GM21447 (cell line): ENCODE data around the gene PNMA8B.

ENCODE experiments used
- ATAC-seq: cut with Tn5 transposase; IDR thresholded peaks from one replicate; pipeline ENCODE4 v1.9.1; 2021; ENCODE audit not compliant: unreplicated experiment

The PNMA8B gene

DNA sequence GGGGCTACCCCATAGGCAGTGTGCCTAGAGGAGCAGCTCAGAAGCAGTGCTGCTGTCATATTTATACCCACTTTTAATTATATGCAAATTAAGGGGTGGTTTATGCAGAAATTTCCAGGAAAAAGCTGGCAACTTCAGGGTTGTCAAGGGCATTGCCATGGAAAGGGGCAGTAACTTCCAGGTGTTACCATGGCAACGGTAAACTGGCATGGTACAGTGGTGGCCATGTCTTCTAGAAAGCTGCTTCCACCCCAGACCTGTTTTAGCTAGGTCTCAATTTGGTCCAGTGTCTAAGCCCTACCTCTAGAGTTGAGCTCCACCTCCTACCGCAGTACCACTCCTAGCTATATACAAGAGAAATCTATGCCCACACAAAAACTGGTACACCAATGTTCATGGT lies 35.6 kb downstream of the PNMA8B start:
- no peak for ATAC-seq

DNA sequence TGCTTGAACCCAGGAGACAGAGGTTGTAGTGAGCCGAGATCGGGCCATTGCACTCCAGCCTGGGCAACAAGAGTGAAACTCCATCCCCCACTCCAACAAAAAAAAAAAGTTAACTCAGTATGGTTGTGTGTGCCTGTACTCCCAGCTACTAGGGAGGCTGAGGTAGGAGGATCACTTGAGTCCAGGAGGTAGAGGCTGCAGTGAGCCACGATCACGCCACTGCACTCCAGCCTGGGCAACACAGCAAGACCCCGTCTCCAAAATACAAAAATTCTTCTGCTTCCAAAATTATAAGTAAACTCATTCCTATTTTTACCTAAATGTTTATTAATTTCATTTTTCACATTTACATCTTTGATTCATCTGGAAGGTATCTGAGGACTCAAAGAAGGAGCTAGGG lies 38.7 kb downstream of the PNMA8B start:
- ATAC-seq, result no peak

DNA sequence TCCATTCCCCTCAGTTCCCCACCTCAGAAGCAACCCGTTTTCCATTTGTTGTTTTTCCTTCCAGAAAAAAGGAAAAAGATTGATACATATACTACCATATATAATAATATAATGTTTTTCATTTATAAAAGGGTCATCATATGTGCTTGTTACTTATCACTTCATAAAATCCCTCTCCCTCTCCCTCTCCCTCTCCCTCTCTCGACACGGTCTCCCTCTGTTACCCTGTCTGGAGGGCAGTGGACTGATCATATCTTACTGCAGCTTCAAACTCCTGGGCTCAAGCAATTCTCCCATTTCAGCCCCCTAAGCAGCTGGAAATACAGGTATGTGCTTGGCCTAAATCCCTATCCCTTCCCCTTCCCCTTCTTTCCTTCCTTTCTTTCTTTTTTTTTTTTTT lies 41.4 kb downstream of the PNMA8B start:
- no peak for ATAC-seq

DNA sequence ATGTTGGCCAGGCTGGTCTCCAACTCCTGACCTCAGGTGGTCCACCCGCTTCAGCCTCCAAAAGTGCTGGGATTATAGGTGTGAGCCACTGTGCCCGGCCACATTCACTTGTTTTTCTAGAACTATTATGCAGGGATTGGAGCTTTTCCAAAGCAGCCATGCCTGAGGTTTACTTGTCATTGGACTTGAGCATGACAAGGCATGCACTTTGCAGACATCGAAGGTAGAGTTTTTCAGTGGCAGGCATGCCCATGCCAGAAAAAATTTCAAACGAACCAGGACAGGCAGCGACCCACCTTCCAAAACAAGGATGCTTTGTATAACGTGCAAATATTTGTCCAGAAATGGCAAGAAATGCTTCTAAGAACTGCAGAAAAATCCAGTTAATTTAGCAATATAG lies 42.0 kb downstream of the PNMA8B start:
- no peak for ATAC-seq

DNA sequence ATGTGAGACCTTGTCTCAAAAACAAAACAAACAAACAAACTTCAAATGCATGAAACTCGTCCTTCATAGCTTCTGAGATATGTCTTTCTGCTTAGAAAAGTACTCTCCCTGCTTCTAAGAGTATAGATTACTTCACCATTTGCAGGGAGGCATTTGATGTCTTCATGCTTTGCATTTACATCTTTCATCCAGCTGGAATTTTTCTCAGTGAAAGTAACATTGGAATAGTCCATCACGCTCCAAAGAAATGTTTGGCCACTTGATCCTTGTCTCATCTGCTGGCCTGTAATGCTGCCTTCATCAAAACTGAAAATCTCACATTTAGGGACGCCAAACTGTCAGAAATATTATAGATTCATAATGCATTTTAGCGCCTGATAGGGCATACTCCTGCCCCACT lies 43.5 kb downstream of the PNMA8B start:
- no peak for ATAC-seq

DNA sequence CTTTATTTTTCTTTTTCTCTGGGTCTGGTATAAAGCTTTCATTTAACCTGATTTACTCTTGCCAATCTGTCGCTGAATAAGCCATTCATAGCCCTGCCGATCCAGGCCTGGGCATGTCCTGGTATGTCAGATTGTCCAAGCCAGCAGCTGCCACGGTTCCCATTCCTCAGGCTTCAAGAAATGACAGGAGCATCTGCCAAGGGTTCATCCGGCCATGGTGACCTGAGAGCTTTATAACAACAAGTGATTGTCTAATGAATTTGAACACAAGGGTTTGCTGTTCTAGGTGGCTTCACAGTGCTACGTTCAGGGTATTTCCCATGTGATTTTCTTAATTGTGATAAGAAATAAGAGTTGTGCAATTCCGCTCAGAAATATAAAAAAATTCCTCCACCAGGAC lies 44.3 kb downstream of the PNMA8B start:
- ATAC-seq, result no peak

DNA sequence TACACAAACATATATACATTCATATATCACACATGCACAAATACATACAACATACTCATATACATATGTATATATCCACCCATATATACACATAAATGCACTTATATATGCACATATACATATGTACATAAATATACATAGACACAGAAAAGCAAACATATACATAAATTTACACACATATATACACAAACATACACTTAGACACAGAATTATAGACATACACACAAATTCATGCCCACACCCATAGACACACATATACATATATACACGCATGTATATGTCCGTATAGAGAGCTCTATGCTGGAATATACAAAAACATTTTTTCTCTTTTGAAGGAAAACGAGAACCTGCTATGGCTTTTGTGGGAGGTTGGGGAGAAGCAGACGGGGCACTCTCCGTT lies 44.9 kb downstream of the PNMA8B start:
- ATAC-seq, result no peak

DNA sequence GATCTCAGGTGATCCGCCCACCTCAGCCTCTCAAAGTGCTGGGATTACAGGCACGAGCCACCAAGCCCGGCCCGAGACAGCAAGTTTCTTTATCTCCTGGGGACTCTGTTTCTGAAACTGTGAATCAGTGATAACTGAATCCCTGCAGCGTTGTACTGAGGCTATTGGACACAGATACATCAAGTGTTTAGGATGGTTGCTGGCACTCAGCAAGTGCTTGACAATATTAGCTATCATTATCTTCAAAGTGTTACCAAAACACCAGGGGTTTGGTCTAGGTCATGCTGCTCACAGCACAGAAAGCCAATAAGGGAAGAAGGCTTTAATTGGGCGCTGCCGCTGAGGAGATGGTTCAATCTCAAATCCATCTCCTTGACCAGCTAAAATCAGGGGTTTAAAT lies 46.4 kb downstream of the PNMA8B start:
- ATAC-seq, result no peak

DNA sequence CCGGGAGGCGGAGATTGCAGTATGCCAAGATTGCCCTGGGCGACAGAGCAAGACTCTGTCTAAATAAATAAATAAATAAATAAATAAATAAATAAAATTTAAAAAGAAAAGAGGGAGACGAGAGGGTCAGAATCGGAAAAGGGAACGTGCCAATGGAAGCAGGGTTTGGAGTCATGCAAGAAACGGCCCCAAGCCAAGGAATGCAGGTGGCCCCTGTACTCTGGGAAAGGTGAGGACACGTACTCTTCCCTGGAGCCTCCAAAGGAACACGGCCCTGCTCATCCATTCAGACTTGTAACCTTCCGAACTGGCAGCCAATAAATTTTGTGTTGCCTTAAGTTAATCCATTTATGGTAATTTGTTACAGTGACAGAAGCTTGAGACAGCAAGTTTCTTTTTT lies 47.1 kb downstream of the PNMA8B start:
- ATAC-seq, result no peak

DNA sequence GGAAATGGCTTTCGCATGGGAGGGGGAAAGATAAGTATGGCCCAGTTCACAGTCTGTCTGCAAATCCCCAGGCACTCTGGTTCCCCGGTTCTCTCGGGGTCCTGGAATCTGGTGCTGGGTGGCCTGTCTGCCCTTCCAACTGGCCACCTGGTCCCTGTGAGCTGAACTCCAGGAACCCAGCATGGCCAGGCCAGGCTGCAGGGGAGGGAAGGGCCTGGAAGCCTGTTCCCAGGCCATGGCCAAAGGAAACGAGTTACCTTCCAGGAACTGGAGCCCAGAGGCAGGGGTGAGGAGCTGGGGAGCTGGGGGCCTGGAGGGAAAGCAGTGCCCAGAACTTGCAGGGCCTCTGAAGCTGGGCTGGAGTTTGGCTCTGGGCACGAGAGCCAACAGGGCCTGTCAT lies 47.8 kb downstream of the PNMA8B start:
- no peak for ATAC-seq

DNA sequence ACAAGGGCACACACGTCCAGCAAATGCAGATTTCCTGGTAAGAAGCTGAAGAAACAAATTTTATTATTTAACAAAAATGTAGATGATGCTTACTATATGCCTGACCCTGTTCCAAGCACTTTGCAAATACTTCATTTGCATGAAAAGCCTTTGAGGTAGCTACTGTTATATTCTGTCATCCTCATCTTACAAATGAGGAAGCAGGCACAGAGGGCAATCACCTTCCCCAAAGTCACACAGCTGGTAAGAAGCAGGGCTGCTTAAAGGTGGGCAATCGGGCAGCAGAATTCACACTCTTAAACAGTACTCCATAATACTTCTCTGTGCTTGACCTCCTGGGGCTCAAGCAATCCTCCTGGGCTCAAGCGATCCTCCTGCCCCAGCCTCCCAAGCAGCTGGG lies 48.7 kb downstream of the PNMA8B start:
- no peak for ATAC-seq

DNA sequence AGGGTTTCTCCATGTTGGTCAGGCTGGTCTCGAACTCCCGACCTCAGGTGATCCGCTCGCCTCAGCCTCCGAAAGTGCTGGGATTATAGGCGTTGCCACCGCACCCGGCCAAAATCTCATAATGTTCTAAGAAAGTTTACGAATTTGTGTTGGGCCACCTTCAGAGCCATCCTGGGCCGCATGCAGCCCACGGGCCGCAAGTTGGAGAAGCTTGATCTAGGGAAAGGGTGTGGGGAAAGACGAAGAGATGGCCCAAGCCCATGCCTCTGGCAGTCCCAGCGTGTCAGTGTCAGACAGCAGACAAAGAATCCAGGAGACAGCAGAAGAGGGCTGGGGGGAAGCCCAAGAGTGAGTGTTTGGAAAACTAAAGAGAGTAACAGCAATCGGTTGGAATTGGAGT lies 49.6 kb downstream of the PNMA8B start:
- ATAC-seq, result no peak

DNA sequence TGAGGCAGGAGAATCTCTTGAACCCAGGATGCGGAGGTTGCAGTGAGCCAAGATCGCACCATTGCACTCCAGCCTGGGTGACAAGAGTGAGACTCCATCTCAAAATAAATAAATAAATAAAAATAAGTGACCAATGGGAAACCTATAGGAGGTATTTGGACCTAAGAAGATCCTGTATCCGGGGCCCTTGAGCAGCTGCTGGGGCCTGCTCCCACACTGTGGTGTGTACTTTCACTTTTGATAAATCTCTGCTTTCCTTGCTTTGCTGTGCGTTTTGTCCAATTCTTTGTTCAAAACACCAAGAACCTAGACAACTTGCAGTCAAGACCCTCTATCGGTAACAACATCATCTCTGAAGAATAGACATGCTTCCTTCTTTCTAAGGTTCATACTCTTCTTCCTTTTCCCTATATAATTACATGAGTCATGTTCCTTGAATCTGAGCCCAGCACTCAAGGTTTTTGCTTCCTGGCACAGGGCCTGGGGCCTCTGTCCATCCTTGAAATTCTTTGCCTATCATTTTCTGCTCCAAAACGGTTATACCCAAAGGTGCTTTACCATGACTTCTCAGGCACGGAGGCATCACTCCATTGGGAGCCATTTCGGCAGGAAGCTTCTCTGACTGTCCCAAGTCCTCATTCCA lies 52.7 kb downstream of the PNMA8B start:
- ATAC-seq, result no peak

DNA sequence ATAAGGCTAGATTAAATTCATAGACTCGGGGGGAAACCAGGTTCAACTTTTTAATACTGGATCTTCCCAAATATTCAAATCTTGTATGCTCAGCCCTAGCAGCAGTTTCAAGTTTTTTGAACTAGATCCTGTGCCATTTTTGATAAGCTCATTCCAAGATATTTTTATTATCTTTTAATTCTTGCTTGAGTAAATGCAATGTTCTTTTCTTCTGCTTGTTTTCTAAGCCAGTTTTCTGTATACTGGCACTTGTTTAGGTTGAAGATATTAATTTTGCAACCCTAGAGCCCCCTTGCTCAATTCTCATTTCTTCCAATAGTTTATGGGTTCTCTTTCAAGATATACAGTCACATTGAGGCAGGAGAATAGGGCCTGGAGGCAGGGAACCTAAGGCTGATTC lies 53.8 kb downstream of the PNMA8B start:
- ATAC-seq, result no peak
